Measurements from ENCODE around the gene SART3. TPM values are rescaled to one million over a fixed set of nuclear protein-coding genes. Genes with fewer than 3 reads are reported as not detected.

The SART3 gene
- total and polyA plus RNA-seq, 2 of the 8 experiments (the other 6 are each of a cell fraction or from before 2014, with no cell fraction given) = 16.0 to 103 TPM

- no peak for TF ChIP-seq FOSL1 (IDR thresholded peaks at IDR 0.05; ENCODE audit: insufficient read depth, low read depth, low read length)
- peak; percentile 71 for TF ChIP-seq ATF3 (IDR thresholded peaks at IDR 0.05; ENCODE audit: insufficient read depth, low read depth, low read length)
- TF ChIP-seq CHD2 (IDR thresholded peaks at IDR 0.05; ENCODE audit: low read length) = no peak
- peak in 1 of 2 experiments; percentile 32; a peak in 1 of 4 replicates for TF ChIP-seq SIN3A (conservative IDR thresholded peaks at IDR 0.05 in 1 of 2, IDR thresholded peaks at IDR 0.05 in 1 of 2; ENCODE audit: low read depth in 1 of 2, low read length in 2 of 2)
- TF ChIP-seq GTF2F1 (IDR thresholded peaks at IDR 0.05; ENCODE audit: borderline replicate concordance, low read depth, low read length) = no peak
- no peak for TF ChIP-seq BACH1 (IDR thresholded peaks at IDR 0.05; ENCODE audit: low read length)
- no peak for TF ChIP-seq ATF2 (IDR thresholded peaks at IDR 0.05; ENCODE audit: low read length)
- TF ChIP-seq SRF (IDR thresholded peaks at IDR 0.05; ENCODE audit: low read depth, low read length) = peak; percentile 56
- peak; percentile 56 for TF ChIP-seq NRF1 (IDR thresholded peaks at IDR 0.05; ENCODE audit: low read depth, low read length)
- TF ChIP-seq HDAC6 (IDR thresholded peaks at IDR 0.05; ENCODE audit: low read depth, low read length) = no peak
- no peak for TF ChIP-seq RAD21 (IDR thresholded peaks at IDR 0.05 in 1 of 2, conservative IDR thresholded peaks at IDR 0.05 in 1 of 2; ENCODE audit: low read depth in 2 of 2, low read length in 2 of 2)
- TF ChIP-seq EZH2 (IDR thresholded peaks at IDR 0.05; ENCODE audit: low read depth, low read length, severe bottlenecking) = no peak
- TF ChIP-seq CTCF (IDR thresholded peaks at IDR 0.05; ENCODE audit: control extremely low read depth in 1 of 3, insufficient read depth in 1 of 3, low read depth in 1 of 3, low read length in 3 of 3) = no peak
- TF ChIP-seq TAF7 (optimal IDR thresholded peaks at IDR 0.05; ENCODE audit: borderline replicate concordance, low read depth, low read length) = no peak
Measured at GRCh38 chr12:108562348-108563135, 1.6 kb upstream of the SART3 start, which contains the start of gene ISCU (continued).

Measured in H1 (cell line).